Liver (tissue), 3 donors: Measurements from ENCODE around the gene GATAD2B.
A peak's percentile ranks its signal among the peaks of the same experiment; 100 is the strongest.

Source experiments
- CTCF ChIP-seq: fragments of 150-350 bp; IDR thresholded peaks from 2 replicates; pipeline ENCODE4 v1.5.1; 2017; ENCODE audit warnings: improper control_type of control experiment, low read depth, low read length; ENCODE audit not compliant: missing input control
- HNF4A ChIP-seq, 2 donors: conservative IDR thresholded peaks; 2 replicates each; pipeline ENCODE4 v1.6.1; 2016; ENCODE audit warnings: antibody characterized with exemption in 2 of 2, mild to moderate bottlenecking in 2 of 2
- RAD21 ChIP-seq, 2 donors: IDR thresholded peaks; 2 replicates each; pipeline ENCODE4 v1.6.1; 2016; ENCODE audit warnings: antibody characterized with exemption in 2 of 2, mild to moderate bottlenecking in 2 of 2
- donor health status: healthy.
- donor health status: healthy.

DNA sequence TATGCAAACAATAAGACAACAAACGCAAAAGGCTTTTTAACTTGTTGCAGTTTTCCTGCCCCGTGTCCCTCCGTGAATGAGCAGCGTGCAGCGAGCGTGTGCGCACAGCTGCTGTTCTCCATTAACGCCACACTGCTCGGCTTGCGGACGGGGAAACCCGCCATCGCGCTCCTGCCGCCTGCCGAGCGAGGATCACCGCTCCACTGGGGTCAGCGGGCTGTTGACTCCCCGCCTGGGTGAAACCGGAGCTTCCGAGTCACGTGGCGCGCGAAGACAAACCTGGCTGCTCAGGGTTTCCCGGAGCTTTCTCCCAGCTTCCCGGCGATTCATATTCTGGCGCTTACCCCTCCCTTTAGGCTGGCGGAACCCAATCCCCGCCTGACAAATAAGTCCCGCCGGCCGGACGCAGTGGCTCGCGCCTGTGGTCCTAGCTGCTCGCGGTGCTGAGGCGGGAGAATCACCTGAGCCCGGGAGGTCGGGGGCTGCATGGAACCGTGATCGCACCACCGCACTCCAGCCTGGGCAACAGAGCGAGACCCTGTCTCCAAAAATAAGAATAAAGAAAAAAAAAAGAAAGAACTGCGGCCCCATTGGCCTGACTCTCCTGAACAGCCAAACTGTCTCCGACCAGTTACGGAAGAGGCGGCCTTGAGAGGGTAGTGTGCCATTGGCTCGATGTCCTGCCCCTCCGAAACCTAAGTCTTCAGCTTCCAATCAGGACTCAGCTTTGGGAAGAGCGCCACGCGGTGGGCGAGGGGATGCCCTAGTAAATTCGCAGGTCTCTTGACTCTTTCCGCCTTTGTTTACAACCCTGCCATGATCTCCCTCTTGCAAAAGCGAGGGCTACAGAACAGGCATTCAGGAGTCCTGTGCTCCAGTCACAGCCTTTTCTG is 44.6 kb upstream of the GATAD2B start, which contains the start of gene CREB3L4:
- TF ChIP-seq CTCF: peak; percentile 28
- TF ChIP-seq RAD21 (IDR thresholded peaks at IDR 0.05): peak; percentile 49 to 53
- TF ChIP-seq HNF4A (conservative IDR thresholded peaks at IDR 0.05): peak in 1 of 2 donors; percentile 30
